HepG2 (cell line): ENCODE measurements around the gene SOWAHA. TPM values are rescaled to one million over a fixed set of nuclear protein-coding genes. Genes with fewer than 3 reads are reported as not detected.
A peak's percentile ranks its signal among the peaks of the same experiment; 100 is the strongest.

ENCODE experiments used
- BCL6 ChIP-seq: IDR thresholded peaks from 2 replicates; pipeline ENCODE4 v1.6.1; 2016; ENCODE audit warnings: missing genetic modification reagents, missing compliant biosample characterization
- GFI1 ChIP-seq: sonication (generic); formaldehyde crosslinking; IDR thresholded peaks from 2 replicates; pipeline ENCODE4 v1.5.0; 2020; ENCODE audit warnings: missing genetic modification reagents, mild to moderate bottlenecking, borderline replicate concordance
- HOXA5 ChIP-seq: sonication (generic); formaldehyde crosslinking; IDR thresholded peaks from 2 replicates; pipeline ENCODE4 v1.4.0; 2020; ENCODE audit warnings: missing genetic modification reagents
- MYC ChIP-seq: sonication (generic); formaldehyde crosslinking; IDR thresholded peaks from 2 replicates; pipeline ENCODE4 v1.9.0; 2021; ENCODE audit warnings: missing genetic modification reagents, borderline replicate concordance
- POLR2G ChIP-seq: fragments of 200-400 bp; formaldehyde crosslinking; IDR thresholded peaks from 2 replicates; pipeline ENCODE4 v1.6.1; 2018; ENCODE audit warnings: mild to moderate bottlenecking, low read depth, low read length, moderate library complexity
- REST ChIP-seq, 2 experiments: IDR thresholded peaks; 2 replicates each; pipeline ENCODE4 v1.6.1; 2011 to 2012; ENCODE audit warnings: low read length in 2 of 2, borderline replicate concordance in 1 of 2, low read depth in 1 of 2, mild to moderate bottlenecking in 1 of 2, moderate library complexity in 1 of 2
- SMYD3 ChIP-seq: sonication (generic); formaldehyde crosslinking; IDR thresholded peaks from 2 replicates; pipeline ENCODE4 v1.8.1; 2023; ENCODE audit warnings: mild to moderate bottlenecking, missing genetic modification reagents
- ZBTB14 ChIP-seq: sonication (generic); formaldehyde crosslinking; IDR thresholded peaks from 2 replicates; pipeline ENCODE4 v1.4.0; 2020; ENCODE audit warnings: missing genetic modification reagents
- ZFP91 ChIP-seq: sonication (generic); formaldehyde crosslinking; IDR thresholded peaks from 2 replicates; pipeline ENCODE4 v1.9.0; 2022; ENCODE audit warnings: missing genetic modification reagents, mild to moderate bottlenecking, borderline replicate concordance
- ZNF318 ChIP-seq: sonication (generic); formaldehyde crosslinking; IDR thresholded peaks from 2 replicates; pipeline ENCODE4 v1.4.0; 2020; ENCODE audit warnings: mild to moderate bottlenecking, missing genetic modification reagents
- ZNF441 ChIP-seq: sonication (generic); formaldehyde crosslinking; IDR thresholded peaks from 2 replicates; pipeline ENCODE4 v1.7.0; 2021; ENCODE audit warnings: missing genetic modification reagents, borderline replicate concordance
- ZNF746 ChIP-seq: sonication (generic); formaldehyde crosslinking; IDR thresholded peaks from 2 replicates; pipeline ENCODE4 v1.8.0; 2022; ENCODE audit warnings: mild to moderate bottlenecking, missing genetic modification reagents
- ZSCAN21 ChIP-seq: sonication (generic); formaldehyde crosslinking; IDR thresholded peaks from 2 replicates; pipeline ENCODE4 v1.8.0; 2022; ENCODE audit warnings: mild to moderate bottlenecking, missing genetic modification reagents, moderate library complexity, borderline replicate concordance
- polyA plus RNA-seq, 8 experiments: library from polyadenylated mRNA; depleted of rRNA in 3 of 8; stranded (reverse) in 7 of 8; unstranded in 1 of 8; fragments of >200 nt; fragmentation: Illumina TruSeq in 4 of 8; extraction: Trizol in 4 of 8; gene quantifications; 2 replicates each; pipeline versions ENCODE4 v1.2.1 to v1.2.3, GENCODE V29; 2011 to 2016; ENCODE audit warnings: low read depth in 4 of 8, missing spikeins in 1 of 8, mixed read lengths in 1 of 8; ENCODE audit not compliant: insufficient read depth in 1 of 8
- total RNA-seq, 5 experiments: library from RNA; depleted of rRNA; stranded (reverse); fragments of >200 nt; fragmentation: Illumina TruSeq; extraction: Trizol; gene quantifications; 2 replicates each; pipeline ENCODE4 v1.2.3, GENCODE V29; 2016; ENCODE audit warnings: low read depth in 1 of 5

Gene SOWAHA
- total and polyA plus RNA-seq, 2 of the 13 experiments (the other 11 are each of a cell fraction or from before 2014, with no cell fraction given) = 0.95 to 1.9 TPM

GRCh38 chr5:132830436-132831094 is 17.5 kb downstream of the SOWAHA start, which contains the start of gene SHROOM1 (continued):
- TF ChIP-seq POLR2G = peak; percentile 87; the same call in 1 of the 2 replicates
- peak; percentile 28 for TF ChIP-seq ZSCAN21 (CRISPR knock-in tag)
- no peak for TF ChIP-seq ZBTB14 (CRISPR knock-in tag)
- TF ChIP-seq HOXA5 (CRISPR knock-in tag) = peak; percentile 23; the same call in 1 of the 2 replicates
- 0 out of 2 replicates have a peak, but pooled peaks have one; percentile 6 for TF ChIP-seq ZFP91 (CRISPR knock-in tag)
- TF ChIP-seq REST (IDR thresholded peaks at IDR 0.05; ENCODE audit: borderline replicate concordance in 1 of 2, low read depth in 1 of 2, low read length in 2 of 2) = no peak
- peak; percentile 68; the same call in 1 of the 2 replicates for TF ChIP-seq ZNF441 (CRISPR knock-in tag)
- TF ChIP-seq ZNF318 (CRISPR knock-in tag) = 0 out of 2 replicates have a peak, but pooled peaks have one; percentile 59
- TF ChIP-seq SMYD3 (CRISPR knock-in tag) = no peak
- TF ChIP-seq MYC (CRISPR knock-in tag) = peak; percentile 63; the same call in 1 of the 2 replicates
- peak; percentile 54 for TF ChIP-seq BCL6
- TF ChIP-seq GFI1 (CRISPR knock-in tag) = peak; percentile 36; the same call in 1 of the 2 replicates
- peak; percentile 80; the same call in 1 of the 2 replicates for TF ChIP-seq ZNF746 (CRISPR knock-in tag)
